GM21528 (cell line): ENCODE measurements around the gene LRCH4.

Experiments
- ATAC-seq: cut with Tn5 transposase; IDR thresholded peaks from one replicate; pipeline ENCODE4 v1.9.1; 2021; ENCODE audit warnings: mild to moderate bottlenecking, moderate library complexity; ENCODE audit not compliant: unreplicated experiment, low FRiP score

LRCH4 gene

DNA sequence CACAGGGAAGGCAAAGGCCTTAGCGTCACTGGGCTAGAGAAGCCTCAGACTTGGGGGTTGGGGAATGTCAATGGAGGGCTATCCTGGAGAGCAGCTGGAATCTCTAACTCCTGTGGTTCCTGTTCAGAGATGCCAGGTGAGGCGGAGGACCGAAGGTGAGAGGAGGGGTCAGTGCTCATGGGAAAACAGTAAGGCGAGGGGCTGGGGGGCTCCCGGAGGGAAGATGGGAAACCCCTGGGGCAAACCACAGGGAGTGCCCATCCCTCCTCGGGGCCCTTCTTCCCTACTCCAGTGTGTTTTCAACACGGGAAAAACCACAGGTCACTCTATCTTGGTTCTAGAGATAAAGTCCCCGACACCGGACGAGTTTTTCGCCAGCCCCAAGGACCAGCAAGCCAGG is 3.3 kb downstream of the LRCH4 start:
- ATAC-seq: no peak

DNA sequence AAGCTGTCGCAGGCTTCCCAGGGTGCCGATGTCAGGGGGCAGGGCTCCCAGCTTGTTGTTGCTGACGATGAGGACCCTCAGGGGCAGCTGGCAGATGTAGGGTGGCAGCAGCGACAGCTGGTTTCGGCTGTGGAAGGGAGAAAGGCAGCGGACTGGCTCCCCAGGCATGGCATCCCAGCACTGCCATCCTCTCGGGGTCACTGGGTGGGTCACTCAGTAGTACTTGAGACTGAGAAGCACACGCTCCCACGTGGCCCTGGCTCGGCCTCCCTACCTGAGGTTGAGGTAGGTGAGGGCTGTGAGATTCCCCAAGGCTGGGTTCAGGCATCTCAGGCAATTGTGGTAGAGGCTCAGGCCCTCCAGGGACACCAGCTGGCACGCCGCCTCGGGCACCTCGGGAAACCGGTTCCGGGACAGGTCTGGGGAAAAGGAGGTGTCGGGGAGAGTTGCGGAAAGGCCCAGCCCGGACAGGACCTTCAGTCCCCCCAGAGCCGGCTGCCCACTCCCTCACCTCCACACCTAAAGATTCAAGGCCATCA is 3.8 kb downstream of the LRCH4 start:
- no peak for ATAC-seq

DNA sequence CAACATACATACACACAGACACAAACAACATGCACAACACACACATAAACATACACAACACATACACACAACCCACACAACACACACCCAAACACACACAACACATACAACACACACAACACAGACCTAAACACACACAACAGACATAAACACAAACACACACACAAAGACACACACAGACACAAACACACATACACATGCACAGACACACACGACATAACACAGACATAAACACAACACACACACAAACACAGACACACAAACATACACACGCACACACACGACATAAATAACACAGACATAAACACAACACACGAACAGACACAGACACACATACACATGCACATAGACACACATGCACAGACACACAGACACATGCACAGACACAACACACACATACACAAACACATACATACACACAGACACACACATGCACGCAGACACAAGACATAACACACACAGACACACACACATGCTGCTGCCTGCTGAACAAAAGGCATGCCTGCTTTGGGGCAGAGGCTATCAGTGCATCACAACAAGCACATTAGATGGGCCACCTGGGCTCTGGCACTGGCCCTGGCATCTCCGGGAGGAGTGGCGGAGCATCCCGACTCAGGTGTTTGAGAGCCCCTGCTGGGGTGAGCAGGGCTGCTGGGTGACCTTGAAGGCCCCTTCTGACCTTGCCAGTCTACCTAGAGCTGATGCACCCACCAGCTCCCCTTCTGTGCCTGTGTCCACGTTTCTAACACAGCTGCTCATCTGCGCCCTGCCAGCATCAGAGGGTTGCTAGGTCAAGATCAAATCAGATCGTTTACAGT is 5.3 kb downstream of the LRCH4 start:
- ATAC-seq: no peak

DNA sequence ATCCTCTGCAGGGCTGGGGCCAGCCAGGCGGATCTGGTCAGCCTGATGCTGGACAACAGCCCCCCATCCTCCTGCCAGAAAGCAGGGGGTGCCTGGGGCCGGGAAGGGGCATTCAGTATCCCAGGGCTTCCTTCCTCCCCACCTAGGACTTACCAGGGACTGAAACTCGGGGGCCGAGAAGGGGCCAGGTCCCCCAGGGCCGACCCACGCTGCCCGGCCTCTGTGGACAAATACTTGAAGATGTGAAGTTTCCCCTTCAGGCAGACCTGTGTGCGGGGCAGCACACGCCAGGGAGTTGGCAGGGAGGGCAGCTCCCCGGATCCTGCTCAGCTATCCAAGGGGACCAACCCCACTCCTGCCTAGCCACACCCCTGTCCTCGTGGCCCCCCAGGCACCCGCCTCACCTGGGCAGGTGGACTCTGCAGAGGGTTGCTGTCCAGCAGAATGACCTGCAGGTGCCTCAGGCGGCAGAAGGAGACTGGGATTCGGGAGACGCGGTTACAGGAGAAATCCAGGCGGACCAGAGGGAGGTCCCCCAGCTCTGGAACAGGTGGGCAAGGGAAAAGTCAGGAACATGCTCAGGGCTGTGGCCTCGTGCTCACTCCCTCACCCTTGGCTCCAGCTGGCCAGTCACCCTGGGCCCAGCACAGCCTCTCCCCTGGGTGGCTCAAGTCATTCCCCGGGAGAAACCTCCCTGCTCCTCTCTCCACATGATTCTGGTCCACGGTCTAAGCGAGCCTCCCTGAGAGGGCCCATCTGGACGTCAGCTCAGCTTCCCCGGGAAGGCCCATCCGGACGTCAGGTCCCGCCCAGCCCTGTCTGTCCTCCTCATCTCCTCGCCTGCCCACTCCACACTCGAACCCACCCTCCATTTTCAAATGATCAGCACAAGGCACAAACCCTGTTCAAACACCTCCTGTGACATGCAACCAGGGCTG is 7.4 kb downstream of the LRCH4 start:
- no peak for ATAC-seq

DNA sequence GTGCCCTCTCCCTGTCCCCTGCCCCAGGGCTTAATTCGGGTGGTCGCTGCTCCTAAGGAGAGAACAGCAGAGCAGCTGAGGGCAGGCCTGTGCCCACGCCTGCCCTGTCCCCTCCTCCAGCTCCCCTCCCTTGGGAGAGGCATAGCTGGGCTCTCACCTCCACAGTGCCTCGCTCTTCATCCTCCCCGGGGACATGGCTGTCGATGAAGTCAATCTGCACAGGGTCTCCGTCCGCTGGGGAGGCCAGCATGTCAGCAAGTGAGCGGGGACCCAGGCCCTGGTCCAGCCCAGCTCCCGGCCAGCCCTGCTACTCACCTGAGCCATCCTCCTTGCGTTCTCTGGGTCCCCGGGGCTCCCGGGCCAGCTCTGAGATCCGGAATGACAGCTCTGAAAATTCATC is 8.4 kb downstream of the LRCH4 start:
- no peak for ATAC-seq

DNA sequence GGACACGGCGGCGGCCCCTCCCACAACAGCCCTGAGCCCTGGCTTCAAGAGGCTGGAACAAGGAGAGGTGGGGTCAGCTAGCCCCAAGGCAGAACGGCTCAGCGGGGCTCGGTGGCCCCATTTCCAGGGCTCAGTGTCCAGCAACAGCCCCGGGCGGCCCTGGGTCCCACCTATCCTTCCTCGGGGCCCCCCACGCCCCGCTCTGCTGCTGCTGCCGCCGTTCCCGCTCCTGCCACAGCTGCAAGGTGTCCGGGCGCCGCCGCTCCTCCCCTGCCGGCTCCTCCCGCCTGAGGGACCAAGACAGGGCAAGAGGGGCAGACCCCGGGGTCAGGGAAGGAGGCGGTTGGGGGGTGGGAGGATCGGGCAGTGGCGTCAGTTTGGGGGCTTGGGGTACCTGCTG is 8.8 kb downstream of the LRCH4 start:
- no peak for ATAC-seq

DNA sequence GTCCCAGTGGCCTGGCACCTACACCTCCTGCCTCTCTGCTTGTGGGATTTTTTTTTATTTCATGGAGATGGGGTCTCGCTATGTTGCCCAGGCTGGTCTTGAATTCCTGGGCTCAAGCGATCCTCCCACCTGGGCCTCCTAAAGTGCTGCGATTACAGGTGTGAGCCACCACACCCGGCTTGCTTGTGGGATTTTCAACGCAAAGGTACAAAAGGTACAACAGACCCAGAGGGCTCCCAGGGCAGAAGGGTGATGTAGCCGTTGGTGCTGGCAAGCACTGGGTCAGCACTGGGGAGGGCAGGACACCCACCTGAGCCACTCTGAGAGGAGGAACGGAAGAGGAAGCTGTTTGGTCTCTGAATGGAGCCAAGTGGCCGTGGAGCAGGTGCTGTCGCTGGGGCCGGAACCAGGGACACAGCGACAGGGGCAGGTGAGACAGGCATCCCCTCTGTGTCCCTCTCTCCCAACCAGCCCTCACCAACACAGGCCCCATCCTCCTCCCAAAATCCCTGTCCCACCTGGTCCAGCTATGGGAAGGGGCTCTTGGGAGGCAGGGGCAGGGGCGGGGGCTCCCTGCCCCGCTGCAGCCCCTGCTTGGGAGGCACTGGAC is 9.4 kb downstream of the LRCH4 start:
- ATAC-seq: no peak

DNA sequence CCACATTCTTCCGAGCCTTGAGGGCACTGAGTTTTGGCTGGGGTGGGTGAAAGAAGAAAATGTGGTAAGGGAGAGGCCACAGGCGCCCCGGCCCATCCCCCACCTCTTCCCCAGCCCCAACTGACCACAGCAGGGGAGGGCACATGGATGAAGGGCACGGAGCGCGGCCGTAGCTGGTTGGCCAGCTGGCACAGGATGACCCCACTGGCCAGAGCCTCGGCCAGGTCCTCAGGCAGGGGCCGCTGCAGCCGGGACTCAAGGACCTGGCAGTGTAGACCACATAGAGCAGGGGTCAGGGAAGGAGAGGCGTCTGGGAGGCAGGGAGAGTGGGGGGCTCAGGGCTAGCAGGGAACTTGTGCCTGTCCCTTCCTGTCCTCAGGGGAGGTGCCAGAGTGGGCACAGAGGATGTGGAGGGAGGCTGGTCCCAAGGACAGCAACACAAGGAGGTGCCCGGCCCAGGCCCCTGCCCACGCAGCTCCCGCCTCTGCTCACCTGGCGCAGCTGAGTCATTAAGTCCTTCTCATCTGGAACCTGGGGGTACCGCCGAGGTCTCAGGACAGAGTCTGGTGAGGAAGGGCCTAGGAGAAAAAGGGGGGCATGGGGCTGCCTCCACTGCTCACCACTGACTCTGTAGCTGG is 10.1 kb downstream of the LRCH4 start:
- ATAC-seq: no peak

DNA sequence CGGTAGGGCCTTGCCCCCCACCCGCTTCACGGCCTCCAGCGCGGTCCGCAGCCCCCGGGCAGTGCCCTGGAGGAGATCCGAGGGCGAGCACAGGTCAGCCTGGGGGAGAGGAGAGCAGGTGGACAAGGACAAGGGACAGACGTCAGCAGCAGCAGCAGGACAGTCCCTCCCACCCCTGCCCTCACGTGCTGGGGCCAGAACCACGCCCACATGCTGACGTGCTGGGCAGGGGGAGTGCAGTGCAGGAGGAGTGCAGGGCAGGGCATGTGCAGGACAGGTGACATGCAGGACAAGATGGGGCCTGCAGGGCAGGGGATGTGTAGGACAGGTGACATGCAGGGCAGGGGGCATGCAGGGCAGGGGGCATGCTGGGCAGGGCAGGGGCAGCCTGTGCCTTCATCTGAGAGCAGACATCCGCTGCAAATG is 10.7 kb downstream of the LRCH4 start:
- no peak for ATAC-seq

DNA sequence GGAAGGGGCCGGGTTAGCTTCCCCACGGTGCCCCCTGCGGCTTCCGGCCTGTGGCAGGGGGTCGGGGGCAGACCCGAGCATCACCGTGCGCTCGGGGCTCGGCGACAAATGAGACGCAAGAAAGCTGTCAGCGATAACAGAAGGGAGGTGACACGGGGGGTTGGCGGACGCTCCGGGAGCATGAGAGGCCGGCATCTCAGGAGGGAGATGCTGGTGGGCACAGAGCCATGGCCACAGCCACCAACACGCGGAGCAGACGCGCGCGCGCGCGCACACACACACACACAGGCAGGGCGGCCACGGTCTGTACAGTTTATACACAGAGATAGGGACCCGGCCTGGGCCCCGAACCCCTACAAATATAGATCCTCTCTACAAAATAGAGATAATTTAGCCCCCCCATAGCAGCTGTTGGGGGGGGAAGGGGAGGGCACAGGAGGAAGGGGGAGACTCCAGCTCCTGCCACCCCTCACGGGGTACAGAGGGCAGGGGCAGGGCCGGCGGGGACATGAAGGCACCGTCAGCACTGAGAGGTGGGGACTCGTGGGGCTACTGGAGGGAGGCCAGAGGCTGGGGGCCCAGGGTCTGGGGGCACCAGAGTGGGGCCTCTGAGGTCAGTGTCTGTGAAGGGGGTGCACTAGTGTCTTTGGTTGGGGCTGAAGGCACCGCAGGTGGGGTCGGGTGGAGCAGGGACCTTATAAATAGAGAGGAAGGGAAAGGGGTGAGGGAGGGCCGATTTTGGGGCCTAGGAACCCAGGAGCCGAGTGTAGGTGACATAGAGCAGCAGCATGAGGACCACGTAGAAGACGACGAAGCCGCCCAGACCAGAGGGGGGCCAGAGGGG is 11.3 kb downstream of the LRCH4 start:
- no peak for ATAC-seq

DNA sequence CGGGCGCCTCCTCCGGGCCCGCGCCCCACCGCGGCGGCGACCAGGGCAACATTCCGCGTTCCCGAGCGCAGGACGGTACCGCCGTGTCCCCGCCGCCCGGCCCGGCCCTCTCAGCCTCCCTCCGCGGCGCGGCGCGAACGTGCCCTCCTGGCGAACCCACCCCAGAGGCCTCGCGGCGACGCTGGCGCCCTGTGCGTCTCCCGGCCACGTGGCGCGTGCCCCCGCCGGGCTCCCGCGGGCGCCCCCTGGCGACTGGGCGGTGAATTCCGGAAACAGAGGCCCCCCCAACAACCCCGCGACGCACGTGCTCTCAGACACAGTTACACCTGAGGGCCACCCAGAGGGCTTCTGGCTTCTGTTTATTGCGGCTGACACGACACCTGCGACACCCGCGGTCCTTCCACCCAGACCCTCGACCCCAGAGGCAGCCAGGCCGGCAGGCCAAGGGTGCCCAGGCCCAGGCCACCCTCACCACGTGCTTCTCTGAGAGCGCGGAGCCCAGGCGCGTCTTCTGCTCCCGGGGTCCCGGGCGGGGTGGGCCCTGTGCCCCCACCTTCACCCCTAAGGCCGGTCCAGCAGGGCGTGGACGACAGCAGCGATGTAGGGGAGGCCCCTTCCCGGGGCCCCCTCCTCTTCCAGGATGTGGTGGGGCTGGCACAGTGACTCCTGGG is 12.1 kb downstream of the LRCH4 start, which contains the start of gene SAP25:
TSS of gene SAP25 (minus strand) at position 210 of the 671 bp plus-strand sequence. CDS start at position 52, 158 bp downstream.
- no peak for ATAC-seq

DNA sequence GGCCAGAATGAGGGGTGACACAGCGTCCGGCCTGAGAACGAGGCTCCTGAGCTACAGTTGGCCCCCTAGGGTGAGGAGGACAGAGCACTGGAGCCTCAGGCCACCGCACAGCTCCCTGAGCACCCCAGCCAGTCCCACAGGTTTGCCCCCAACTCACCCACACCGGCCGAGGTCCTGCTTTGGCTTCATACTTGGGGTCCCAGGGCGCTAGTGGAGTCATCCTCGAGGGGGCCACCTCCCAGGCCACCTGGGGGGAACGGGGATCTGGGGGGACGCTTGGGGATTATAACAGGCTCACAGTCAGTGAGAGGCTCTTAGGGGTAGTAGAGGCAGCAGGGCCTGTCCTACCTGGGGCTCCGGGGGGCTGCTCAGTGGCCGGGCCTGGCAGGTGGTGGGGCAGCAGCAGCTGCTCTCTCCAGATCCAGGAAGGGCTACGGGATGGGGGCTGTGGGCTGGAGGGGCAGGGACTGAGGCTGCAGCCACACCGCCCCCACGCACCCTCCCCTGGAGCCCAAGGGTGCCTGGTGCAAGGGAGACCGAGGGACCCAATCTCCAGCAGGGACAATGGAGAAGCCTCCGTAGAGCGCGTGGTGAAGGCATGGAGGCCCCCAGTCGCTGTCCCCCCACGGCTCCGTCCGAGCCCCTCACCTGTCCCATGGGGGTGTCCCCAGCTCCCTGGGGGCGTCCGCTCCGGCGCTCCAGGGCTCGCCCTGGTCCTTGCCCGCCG is 12.8 kb downstream of the LRCH4 start:
- ATAC-seq: no peak

DNA sequence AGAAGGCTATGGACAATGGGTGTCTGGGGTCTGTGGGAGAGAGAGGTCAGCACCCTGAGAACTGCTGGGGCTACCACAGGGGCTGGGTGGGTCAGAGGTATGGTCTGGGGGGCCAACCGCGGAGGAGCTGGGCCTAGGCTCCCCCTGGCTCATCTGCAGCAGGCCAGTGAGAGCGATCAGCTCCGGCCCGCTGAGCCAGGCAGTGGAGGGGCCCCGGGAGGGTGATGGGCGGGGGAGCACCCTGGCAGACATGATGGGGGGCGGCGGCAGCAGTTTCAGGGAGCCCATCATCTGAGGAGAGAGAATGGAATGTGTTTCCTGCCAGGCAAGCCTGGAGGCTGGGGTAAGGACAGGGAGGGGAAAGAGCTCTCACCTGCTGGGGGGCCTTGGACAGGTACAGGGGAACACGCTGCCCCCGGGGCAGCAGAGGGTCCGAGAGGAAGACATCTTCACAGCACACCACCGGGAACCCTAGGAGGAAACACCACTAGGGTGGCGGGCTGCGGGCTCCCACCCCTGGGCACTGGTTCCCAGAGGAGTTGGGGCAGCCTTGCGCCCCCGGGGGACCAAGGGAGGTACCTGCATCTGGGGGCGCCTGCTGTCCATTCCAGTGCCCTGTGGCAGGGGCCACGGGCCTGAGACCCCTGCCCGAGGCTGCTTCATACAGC is 13.5 kb downstream of the LRCH4 start:
- no peak for ATAC-seq

DNA sequence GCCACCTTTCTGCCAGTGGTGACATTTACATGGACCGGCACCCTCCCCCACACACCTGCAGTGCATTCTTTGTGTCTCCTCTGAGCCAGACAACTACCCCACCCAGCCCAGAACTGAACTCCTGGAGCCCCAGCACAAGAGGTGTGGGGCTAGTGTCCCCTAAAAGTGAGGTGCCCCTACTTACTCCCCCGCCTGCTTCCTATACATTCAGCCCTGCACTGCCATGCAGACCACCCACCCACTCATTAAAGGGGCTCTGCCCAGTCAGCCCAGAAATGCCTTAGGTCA is 14.2 kb downstream of the LRCH4 start:
- ATAC-seq: no peak

DNA sequence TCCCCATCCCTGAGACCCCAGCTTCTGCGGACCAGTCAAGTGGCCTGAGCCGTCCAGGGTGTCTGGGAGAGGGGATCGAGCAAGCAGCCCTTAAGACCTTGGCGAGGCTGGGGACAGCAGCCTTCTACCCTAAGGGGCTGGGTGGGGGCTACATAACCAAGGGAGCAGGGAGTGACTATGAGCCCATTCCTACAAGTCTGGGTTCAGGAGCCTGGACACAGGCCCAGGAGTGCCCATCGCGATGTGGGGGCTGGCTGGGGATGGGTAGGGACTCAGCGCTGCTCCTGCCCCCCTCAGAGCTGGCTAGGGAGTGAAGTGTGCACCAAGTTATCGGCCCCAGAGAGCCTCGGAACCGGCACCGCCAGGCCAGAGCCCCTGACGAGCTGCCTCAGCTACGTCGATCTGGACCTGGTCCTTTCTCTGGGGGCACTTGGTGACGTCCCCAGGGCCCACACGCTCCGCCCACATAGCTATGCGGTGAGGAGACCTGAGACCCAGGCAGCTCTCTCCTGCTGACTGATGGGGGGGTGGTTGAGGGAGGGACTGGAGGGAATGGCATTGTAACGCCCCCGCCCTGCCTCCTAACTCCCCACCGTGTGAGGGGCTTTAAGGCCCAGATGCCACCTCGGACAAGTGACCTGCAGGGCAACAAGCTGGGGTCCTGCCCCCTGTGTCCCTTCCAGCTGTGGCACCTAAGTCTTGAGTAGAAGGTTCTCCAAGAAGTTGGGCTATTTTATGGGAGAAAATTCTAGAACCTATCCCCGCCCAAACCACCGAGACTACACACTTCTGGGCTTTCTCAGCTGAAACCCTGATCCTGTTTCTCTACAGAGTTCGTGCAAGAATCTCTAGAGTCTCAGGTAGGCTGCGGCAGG is 14.7 kb downstream of the LRCH4 start:
- ATAC-seq: no peak

DNA sequence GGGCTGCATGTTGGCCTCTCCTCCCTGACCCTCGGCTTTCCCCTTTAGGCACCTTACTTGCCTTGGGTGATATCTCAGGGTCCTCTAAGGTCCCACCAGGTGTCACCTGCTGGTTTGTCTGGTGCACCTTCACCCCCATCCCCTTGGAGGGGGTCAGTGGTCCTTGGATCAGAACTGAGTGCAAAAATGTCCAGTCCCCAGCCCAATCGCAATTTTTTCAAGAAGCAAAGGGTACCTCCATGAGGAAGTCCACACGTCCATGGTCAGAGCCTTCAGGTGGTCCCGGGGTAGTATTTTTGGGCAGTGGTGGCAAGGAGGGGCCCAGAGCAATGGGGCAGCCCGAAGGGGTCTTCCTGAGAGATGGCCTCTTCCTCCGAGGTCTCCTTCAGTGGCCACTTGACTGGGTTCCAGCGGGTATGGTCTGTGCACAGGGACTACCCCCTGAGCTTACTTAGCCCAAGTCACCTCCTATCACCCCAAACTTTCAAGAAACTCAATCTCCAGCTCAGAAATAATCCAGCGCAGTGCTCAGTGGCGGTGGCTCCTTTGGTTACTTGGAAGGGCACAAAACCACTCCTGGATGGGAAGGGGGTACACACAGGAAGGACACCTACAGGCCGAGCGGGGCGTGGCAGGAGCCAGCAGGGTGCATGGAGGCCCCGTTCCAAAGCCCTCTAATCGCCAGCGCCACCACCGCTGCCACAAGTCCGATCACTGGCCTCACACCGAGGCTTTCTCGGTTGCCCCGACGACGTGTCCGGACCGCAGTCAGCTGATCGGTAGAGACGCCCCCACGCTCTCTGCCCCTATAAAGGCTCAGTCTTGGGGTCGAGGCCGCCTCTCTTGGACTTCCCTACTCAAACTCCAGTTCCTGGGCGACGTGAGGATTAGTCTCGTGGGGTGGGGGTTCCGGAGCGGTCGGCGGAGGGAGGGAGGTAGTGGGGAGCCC is 16.8 kb downstream of the LRCH4 start:
- ATAC-seq: no peak
